NCI-H146 treated with DMSO at 0.1 percent for 48 hours (cell line): ENCODE data around the gene CABCOCO1.

Experiments used
- DNase-seq: peaks from one replicate; lab custom pipeline; 2025; ENCODE audit not compliant: unreplicated experiment; lab: John Stamatoyannopoulos, UW

Gene CABCOCO1

GRCh38 chr10:61812920-61813319 is 150.2 kb downstream of the CABCOCO1 start:
- DNase-seq: no peak

GRCh38 chr10:61814160-61814559 is 151.4 kb downstream of the CABCOCO1 start:
- no peak for DNase-seq

- DNase-seq: no peak
These were observed 152.8 kb downstream of the CABCOCO1 start for GRCh38 chr10:61815496-61815895.
